Neutrophil (primary cell): ENCODE results near the gene DNAJC4.
A peak's percentile ranks its signal among the peaks of the same experiment; 100 is the strongest.

ENCODE experiments used
- H3K27ac ChIP-seq: fragments of 200-600 bp; sonication (generic); 2 replicates; pipeline ENCODE4 v1.5.1; 2016; ENCODE audit warnings: mild to moderate bottlenecking, moderate library complexity
- H3K27me3 ChIP-seq: fragments of 200-600 bp; sonication (generic); 2 replicates; pipeline ENCODE4 v1.6.0; 2016; ENCODE audit warnings: mild to moderate bottlenecking
- H3K36me3 ChIP-seq: fragments of 200-600 bp; sonication (generic); 2 replicates; pipeline ENCODE4 v1.5.1; 2017
- H3K4me1 ChIP-seq, 2 experiments: fragments of 200-600 bp in 1 of 2; sonication (generic) in 1 of 2; 1 replicate in 1 of 2; 2 replicates in 1 of 2; pipeline versions ENCODE4 v1.5.1 to v1.6.1; 2013 to 2016; ENCODE audit warnings: low read depth in 1 of 2, low read length in 1 of 2, mild to moderate bottlenecking in 1 of 2, moderate library complexity in 1 of 2; ENCODE audit not compliant: control insufficient read depth in 1 of 2, insufficient read depth in 1 of 2
- H3K4me3 ChIP-seq, 2 experiments: fragments of 200-600 bp in 1 of 2; sonication (generic) in 1 of 2; 1 replicate in 1 of 2; 2 replicates in 1 of 2; pipeline ENCODE4 v1.5.1; 2013 to 2016; ENCODE audit warnings: low read depth in 1 of 2, low read length in 1 of 2, mild to moderate bottlenecking in 1 of 2, moderate library complexity in 1 of 2
- H3K9me3 ChIP-seq: fragments of 200-600 bp; sonication (generic); 2 replicates; pipeline ENCODE4 v1.5.1; 2016
- TF ChIP-seq, protein P1 (sequence below): fragments of 200-600 bp; sonication (generic); IDR thresholded peaks from 2 replicates; pipeline ENCODE4 v1.5.1; 2016; ENCODE audit warnings: antibody characterized with exemption

DNAJC4 gene

GRCh38 chr11:64278576-64279190 lies 48.3 kb downstream of the DNAJC4 start:
- TF ChIP-seq, protein P1, sequence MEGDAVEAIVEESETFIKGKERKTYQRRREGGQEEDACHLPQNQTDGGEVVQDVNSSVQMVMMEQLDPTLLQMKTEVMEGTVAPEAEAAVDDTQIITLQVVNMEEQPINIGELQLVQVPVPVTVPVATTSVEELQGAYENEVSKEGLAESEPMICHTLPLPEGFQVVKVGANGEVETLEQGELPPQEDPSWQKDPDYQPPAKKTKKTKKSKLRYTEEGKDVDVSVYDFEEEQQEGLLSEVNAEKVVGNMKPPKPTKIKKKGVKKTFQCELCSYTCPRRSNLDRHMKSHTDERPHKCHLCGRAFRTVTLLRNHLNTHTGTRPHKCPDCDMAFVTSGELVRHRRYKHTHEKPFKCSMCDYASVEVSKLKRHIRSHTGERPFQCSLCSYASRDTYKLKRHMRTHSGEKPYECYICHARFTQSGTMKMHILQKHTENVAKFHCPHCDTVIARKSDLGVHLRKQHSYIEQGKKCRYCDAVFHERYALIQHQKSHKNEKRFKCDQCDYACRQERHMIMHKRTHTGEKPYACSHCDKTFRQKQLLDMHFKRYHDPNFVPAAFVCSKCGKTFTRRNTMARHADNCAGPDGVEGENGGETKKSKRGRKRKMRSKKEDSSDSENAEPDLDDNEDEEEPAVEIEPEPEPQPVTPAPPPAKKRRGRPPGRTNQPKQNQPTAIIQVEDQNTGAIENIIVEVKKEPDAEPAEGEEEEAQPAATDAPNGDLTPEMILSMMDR: no peak
- H3K4me1 ChIP-seq: peaks cover 4 to 6% of the 10 kb centered on the region in 2 experiments
- H3K36me3 ChIP-seq: peaks cover 46% of the 10 kb centered on the region
- H3K9me3 ChIP-seq: no peaks in the 10 kb centered on the region
- H3K27me3 ChIP-seq: no peaks in the 10 kb centered on the region
- H3K4me3 ChIP-seq: no peak overlapping the region
- no peak overlapping the region for H3K27ac ChIP-seq

- Histone ChIP-seq H3K4me3 (no peak overlapping the region), H3K27ac (no peak overlapping the region)
These were observed 51.8 kb downstream of the DNAJC4 start for GRCh38 chr11:64281957-64282770.

DNA sequence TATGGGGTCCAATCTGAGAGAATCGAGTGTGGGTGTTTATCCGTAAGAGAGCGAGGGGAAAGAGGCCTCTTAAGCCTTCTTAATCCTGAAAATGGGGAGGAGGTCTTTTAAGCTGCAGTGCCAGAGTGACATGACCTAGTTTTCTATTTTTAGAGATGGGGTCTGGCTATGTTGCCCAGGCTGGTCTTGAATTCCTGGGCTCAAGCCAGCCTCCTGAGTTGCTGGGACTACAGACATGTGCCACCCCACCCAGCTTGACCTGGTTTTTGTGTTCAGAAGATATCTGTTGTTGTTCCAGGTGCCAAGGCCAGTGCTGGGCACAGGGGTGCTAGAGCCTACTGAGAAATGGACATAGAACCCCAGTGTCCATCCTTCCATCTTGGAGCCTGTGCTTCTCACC lies 52.7 kb downstream of the DNAJC4 start:
- Histone ChIP-seq H3K4me1 (peaks cover 20 to 26% of the 10 kb centered on the region in 2 experiments), H3K4me3 (no peak overlapping the region), H3K27ac (peak overlapping the region; percentile 20), H3K36me3 (peaks cover 18% of the 10 kb centered on the region), H3K27me3 (no peaks in the 10 kb centered on the region), H3K9me3 (no peaks in the 10 kb centered on the region)
- TF ChIP-seq, protein P1: no peak

More at GRCh38 chr11:64281957-64282770, 51.8 kb downstream of the DNAJC4 start:
- Histone ChIP-seq H3K27me3 (no peaks in the 10 kb centered on the region), H3K9me3 (no peaks in the 10 kb centered on the region), H3K4me1 (peaks cover 20 to 26% of the 10 kb centered on the region in 2 experiments), H3K36me3 (peaks cover 25% of the 10 kb centered on the region)
- TF ChIP-seq, protein P1: no peak
